G401 (cell line): ENCODE data around the gene MSMB. TPM values are rescaled to one million over a fixed set of nuclear protein-coding genes. Genes with fewer than 3 reads are reported as not detected.
"Not testable (repeated sequence)": the region's sequence is repeated elsewhere in the genome, so short reads cannot be mapped to it uniquely, and the experiment has no call there.

Source experiments
- DNase-seq: peaks from one replicate; pipeline ENCODE4 v3.0.0-alpha.2; 2015; ENCODE audit warnings: low spot score
- in situ Hi-C: cut with HindIII; loops from 2 replicates; pipeline ENCODE4 v1.10.0; 2016; ENCODE audit warnings: low sequenced_read_pairs, mixed read lengths
- total RNA-seq: library from RNA; depleted of rRNA; stranded (reverse); fragments of >200 nt; shearing (Covaris generic); gene quantifications from 2 replicates; pipeline ENCODE4 v1.2.3, GENCODE V29; 2014

MSMB gene
- total RNA-seq, 1 experiment from 2014 or later = not detected

- in situ Hi-C loops = no loop called here
- no peak for DNase-seq
Measured at GRCh38 chr10:46018453-46019176, 27.5 kb downstream of the MSMB start.

GRCh38 chr10:46017733-46018132 is 28.3 kb downstream of the MSMB start:
- in situ Hi-C loops = no loop called here
- DNase-seq = no peak

DNA sequence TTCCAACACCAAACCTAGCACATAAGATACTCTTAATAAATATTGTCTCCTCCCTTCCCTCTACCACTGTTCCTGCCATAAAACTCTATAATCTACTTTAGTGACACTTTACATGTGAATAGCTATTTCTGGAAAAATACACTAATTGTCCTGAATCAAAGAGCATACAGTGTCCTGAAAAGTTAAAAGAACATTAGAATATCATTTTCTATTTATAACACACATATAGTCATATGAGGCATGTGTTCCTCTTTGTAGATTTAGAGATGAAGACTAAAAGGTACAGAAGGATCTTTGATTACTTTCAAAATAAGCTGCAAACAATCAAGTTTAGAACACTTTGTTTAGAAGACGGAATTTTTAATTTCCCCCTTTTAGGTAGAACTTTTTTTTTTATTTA is 29.3 kb downstream of the MSMB start:
- no peak for DNase-seq
- in situ Hi-C loops = no loop called here

- no peak for DNase-seq
- in situ Hi-C loops = no loop called here
Measured at GRCh38 chr10:46016190-46016589, 29.9 kb downstream of the MSMB start.

GRCh38 chr10:46014683-46015405 is 31.2 kb downstream of the MSMB start:
- DNase-seq = no peak
- in situ Hi-C loops = no loop called here

- in situ Hi-C loops = no loop called here
- DNase-seq = no peak
Measured at GRCh38 chr10:46014206-46014605, 31.9 kb downstream of the MSMB start.

- in situ Hi-C loops = no loop called here
- no peak for DNase-seq
Measured at GRCh38 chr10:46012746-46013145, 33.3 kb downstream of the MSMB start.

- in situ Hi-C loops = no loop called here
- no peak for DNase-seq
Measured at GRCh38 chr10:46006219-46006618, 39.9 kb downstream of the MSMB start.

GRCh38 chr10:46005383-46005782 is 40.7 kb downstream of the MSMB start:
- DNase-seq = no peak

DNA sequence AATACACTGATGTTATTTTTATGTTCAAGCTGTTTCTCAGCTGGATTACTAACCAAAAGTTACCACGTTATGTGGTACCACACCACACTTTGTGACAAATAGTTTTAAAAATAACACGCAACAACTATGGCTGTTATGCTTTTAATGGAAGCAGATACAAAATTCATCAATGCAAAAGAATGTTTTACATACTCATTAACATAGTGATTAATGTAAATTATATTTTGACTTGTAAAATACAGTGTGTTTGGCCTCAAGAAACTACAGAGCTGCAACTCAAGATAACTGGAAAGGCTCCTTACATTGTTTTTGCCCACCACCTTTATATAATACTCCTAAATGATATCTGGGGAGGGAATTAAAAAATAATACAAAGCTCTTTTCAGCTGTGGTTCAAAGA is 41.1 kb downstream of the MSMB start:
- no peak for DNase-seq
- in situ Hi-C loops = no loop called here

More at GRCh38 chr10:46005383-46005782, 40.7 kb downstream of the MSMB start:
- in situ Hi-C loops = no loop called here

DNA sequence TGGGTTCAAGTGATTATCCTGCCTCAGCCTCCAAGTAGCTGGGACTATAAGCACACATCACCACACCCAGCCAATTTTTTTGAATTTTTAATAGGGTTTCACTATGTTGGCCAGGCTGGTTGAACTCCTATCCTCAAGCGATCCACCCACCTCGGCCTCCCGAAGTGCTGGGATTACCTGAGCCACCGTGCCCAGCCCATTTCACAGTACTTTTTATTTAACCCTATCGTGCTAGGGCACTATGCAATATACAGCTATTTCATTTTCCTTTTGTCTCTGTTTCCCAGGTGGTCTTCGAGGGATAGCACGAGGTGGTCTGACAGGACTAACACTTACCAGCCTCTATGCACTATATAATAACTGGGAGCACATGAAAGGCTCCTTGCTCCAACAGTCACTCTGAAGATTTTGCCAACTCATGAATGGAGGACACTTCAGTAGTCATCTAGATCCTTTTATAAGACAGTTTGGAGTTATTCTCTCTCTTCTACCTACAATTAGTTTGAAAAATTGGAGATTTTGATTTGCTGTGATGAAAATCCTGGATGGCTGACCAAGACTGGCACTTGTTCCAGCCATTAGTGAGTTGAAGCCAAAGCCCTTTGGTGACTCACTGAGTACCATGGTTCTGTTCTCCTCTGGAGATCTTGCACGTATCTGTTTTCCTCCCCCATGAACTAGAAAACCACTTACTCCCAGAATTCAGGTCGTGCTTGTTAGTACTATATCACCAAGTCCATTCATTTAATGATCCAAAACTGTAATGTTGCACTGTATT is 43.0 kb downstream of the MSMB start:
- DNase-seq = no peak
- in situ Hi-C loops = no loop called here

GRCh38 chr10:46002189-46002687 is 43.8 kb downstream of the MSMB start:
- DNase-seq, in situ Hi-C loops: not testable (repeated sequence)

- in situ Hi-C loops = no loop called here
- DNase-seq = no peak
Measured at GRCh38 chr10:46001187-46001756, 44.8 kb downstream of the MSMB start.

DNA sequence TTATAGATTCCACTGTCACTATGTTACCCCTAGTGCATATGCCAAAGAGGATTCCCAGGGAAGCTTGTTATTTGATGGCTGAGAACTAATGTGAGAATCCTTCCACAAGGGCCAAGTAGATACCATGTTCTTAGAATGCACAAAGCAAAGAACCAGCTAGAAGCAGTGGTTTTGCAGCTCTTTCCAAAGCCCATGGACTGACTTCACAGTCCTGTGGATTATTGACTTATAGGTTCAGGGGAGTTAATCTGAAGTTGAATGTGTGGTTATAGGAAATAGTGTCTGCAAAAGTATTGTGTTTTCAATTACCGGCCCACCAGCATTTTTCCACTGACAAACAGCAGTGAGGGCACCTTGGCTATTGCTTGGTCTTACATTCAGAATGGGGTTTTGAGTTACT is 45.5 kb downstream of the MSMB start:
- in situ Hi-C loops = no loop called here
- no peak for DNase-seq

DNA sequence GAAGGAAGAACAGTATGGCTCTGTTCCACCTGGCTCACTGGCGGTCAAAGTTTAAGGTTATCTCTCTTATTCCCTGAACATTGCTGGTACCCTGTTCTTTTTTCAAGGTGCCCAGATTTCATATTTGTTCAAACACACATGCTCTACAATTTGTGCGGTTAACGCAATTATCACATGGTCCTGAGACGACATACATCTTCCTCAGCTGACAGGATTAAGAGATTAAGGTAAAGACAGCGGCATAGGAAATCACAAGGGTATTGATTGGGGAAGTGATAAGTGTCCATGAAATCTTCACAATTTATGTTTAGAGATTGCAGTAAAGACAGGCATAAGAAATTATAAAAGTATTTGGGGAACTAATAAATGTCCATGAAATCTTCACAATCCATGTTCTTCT is 46.1 kb downstream of the MSMB start:
- in situ Hi-C loops, DNase-seq: not testable (repeated sequence)

DNA sequence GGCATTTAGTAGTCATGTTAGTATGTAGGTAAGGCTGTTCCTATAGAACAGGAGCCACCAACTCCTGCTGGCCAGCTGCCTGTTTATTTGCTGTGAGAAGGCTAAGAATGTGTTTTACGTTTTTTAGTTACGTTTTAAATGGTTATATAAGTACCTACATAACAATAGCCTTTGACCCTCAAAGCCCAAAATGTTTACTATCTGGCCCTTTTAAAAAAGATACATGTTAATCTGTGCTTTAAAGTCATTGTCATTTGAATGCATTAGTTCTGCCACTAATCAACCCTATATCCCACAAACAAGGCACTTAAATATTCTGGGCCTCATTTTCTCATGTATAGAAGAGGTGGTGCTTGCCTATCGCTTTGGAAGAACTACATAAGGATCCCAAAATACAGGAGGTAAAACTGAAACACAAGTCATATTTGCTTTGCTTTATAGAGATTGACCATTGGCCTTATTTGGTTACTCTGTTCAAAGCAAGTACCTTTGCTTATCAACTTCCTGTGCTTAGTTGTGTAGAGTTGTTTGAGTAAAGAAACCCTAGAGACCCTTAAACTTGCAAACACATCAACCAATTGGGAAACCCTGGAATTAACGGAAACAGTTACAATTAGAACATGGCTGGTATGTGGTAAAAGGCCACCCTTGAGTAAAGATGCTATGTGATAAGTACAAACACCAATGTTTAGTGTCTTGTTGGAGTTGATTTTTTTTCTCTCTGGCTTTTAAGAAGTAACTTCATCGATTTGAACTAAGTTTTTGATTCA is 47.9 kb downstream of the MSMB start:
- DNase-seq = no peak
- in situ Hi-C loops = no loop called here

- no peak for DNase-seq
- in situ Hi-C loops = no loop called here
Measured at GRCh38 chr10:45997557-45997956, 48.5 kb downstream of the MSMB start.

GRCh38 chr10:45985590-45985989 is 60.5 kb downstream of the MSMB start:
- DNase-seq, in situ Hi-C loops: not testable (repeated sequence)

GRCh38 chr10:45984473-45984872 is 61.6 kb downstream of the MSMB start:
- in situ Hi-C loops, DNase-seq: not testable (repeated sequence)
